Measurements from ENCODE around the gene VPS54.

DNA sequence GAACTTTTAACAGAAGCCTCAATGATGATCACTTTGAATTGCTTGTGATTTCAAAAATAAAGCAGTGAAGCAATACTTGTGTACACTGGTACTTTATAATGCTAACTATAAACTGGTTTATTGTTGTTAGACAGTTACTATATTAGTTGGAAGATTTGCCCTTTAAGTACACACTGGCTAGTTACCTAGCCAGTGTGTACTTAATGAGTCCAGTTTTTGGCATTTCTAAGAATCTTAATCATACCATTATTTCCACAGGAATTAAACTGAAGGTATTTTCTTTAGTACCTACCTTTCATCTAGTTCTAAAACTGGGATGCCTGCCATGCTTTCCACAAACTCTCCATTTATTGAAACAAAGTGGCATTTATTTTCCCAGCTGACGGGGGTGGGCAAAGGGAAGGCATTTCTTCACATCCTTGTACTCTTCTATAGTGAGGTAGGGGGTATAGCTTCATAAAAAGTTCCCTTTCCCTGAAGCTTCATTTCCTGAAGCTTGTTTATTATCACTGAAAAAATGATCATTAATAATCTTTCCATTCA is 127.7 kb downstream of the VPS54 start:
- TF ChIP-seq EP300 (IDR thresholded peaks at IDR 0.05) (no peak), POLR2A (IDR thresholded peaks at IDR 0.05) (no peak), POLR2AphosphoS5 (IDR thresholded peaks at IDR 0.05) (no peak)
- TF ChIP-seq, protein P1, sequence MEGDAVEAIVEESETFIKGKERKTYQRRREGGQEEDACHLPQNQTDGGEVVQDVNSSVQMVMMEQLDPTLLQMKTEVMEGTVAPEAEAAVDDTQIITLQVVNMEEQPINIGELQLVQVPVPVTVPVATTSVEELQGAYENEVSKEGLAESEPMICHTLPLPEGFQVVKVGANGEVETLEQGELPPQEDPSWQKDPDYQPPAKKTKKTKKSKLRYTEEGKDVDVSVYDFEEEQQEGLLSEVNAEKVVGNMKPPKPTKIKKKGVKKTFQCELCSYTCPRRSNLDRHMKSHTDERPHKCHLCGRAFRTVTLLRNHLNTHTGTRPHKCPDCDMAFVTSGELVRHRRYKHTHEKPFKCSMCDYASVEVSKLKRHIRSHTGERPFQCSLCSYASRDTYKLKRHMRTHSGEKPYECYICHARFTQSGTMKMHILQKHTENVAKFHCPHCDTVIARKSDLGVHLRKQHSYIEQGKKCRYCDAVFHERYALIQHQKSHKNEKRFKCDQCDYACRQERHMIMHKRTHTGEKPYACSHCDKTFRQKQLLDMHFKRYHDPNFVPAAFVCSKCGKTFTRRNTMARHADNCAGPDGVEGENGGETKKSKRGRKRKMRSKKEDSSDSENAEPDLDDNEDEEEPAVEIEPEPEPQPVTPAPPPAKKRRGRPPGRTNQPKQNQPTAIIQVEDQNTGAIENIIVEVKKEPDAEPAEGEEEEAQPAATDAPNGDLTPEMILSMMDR (IDR thresholded peaks at IDR 0.05) = no peak
